Activated naive CD4-positive, alpha-beta T cell (primary cell): ENCODE data around the gene PAX2.

Experiments used
- DNase-seq, 4 experiments: peaks; one replicate each; lab custom pipeline; 2025; lab: John Stamatoyannopoulos, UW

The PAX2 gene

GRCh38 chr10:100755821-100756220, 10.4 kb downstream of the PAX2 start:
- DNase-seq, result no peak

GRCh38 chr10:100759331-100759730, 13.9 kb downstream of the PAX2 start:
- DNase-seq, result no peak

GRCh38 chr10:100760726-100761125, 15.3 kb downstream of the PAX2 start:
- no peak for DNase-seq

GRCh38 chr10:100761191-100761590, 15.8 kb downstream of the PAX2 start:
- DNase-seq, result no peak

- no peak for DNase-seq
Measured at GRCh38 chr10:100763043-100763747, 17.8 kb downstream of the PAX2 start.

- no peak for DNase-seq
Measured at GRCh38 chr10:100766693-100767421, 21.5 kb downstream of the PAX2 start.

GRCh38 chr10:100767422-100767775, 22.0 kb downstream of the PAX2 start:
- no peak for DNase-seq

- DNase-seq, result no peak
Measured at GRCh38 chr10:100769481-100769880, 24.1 kb downstream of the PAX2 start.

GRCh38 chr10:100773646-100774045, 28.3 kb downstream of the PAX2 start:
- no peak for DNase-seq

GRCh38 chr10:100774223-100774622, 28.8 kb downstream of the PAX2 start:
- DNase-seq, result no peak

GRCh38 chr10:100774876-100775275, 29.5 kb downstream of the PAX2 start:
- DNase-seq, result no peak

- no peak for DNase-seq
Measured at GRCh38 chr10:100775386-100775785, 30.0 kb downstream of the PAX2 start.

GRCh38 chr10:100775871-100776270, 30.5 kb downstream of the PAX2 start:
- DNase-seq, result no peak

GRCh38 chr10:100776671-100777070, 31.3 kb downstream of the PAX2 start:
- DNase-seq, result no peak

GRCh38 chr10:100779329-100779728, 33.9 kb downstream of the PAX2 start:
- no peak for DNase-seq

- DNase-seq, result no peak
Measured at GRCh38 chr10:100780324-100780723, 34.9 kb downstream of the PAX2 start.

GRCh38 chr10:100781145-100781665, 35.8 kb downstream of the PAX2 start:
- no peak for DNase-seq

- DNase-seq, result no peak
Measured at GRCh38 chr10:100782461-100783244, 37.3 kb downstream of the PAX2 start.

- DNase-seq, result no peak
Measured at GRCh38 chr10:100784126-100784525, 38.7 kb downstream of the PAX2 start.

GRCh38 chr10:100786591-100786990, 41.2 kb downstream of the PAX2 start:
- DNase-seq, result no peak

GRCh38 chr10:100788002-100788903, 42.9 kb downstream of the PAX2 start:
- no peak for DNase-seq

- no peak for DNase-seq
Measured at GRCh38 chr10:100790761-100791208, 45.4 kb downstream of the PAX2 start.
